ENCODE measurements around the gene CNTN5. TPM values are rescaled to one million over a fixed set of nuclear protein-coding genes. Genes with fewer than 3 reads are reported as not detected.

The CNTN5 gene
- total RNA-seq, 1 donor from 2014 or later, result 0.36 TPM

DNA sequence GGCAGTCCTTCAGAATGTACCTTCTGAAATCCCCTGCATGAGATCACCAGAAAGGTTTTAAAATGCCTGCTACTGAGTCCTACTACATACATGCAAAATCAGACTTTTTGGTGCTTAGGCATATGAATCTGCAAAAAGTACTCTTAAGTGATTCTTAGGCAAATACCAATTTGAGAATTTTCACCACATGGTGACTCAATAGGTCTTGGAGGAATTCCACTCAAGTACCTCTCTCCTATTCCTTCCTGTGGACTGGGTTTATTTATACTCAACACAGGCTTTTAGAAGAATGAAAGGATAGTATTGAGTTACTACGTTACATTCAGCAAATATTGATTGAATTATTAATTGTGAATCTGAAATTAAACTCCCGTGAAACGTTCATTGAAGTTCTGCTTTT is 223.9 kb downstream of the CNTN5 start:
- Histone ChIP-seq H3K27ac (replicated peaks) (no peak overlapping the region), H3K9me3 (replicated peaks) (no peaks in the 10 kb centered on the region), H3K4me3 (no peak overlapping the region), H3K36me3 (no peaks in the 10 kb centered on the region), H3K27me3 (ENCODE audit: low read depth) (no peaks in the 10 kb centered on the region), H3K4me1 (no peaks in the 10 kb centered on the region)
- DNase-seq, result no peak
- TF ChIP-seq, protein P1, sequence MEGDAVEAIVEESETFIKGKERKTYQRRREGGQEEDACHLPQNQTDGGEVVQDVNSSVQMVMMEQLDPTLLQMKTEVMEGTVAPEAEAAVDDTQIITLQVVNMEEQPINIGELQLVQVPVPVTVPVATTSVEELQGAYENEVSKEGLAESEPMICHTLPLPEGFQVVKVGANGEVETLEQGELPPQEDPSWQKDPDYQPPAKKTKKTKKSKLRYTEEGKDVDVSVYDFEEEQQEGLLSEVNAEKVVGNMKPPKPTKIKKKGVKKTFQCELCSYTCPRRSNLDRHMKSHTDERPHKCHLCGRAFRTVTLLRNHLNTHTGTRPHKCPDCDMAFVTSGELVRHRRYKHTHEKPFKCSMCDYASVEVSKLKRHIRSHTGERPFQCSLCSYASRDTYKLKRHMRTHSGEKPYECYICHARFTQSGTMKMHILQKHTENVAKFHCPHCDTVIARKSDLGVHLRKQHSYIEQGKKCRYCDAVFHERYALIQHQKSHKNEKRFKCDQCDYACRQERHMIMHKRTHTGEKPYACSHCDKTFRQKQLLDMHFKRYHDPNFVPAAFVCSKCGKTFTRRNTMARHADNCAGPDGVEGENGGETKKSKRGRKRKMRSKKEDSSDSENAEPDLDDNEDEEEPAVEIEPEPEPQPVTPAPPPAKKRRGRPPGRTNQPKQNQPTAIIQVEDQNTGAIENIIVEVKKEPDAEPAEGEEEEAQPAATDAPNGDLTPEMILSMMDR (IDR thresholded peaks at IDR 0.05; ENCODE audit: borderline replicate concordance), result no peak
- intact Hi-C loops (cut with micrococcal nuclease), result no loop called here

DNA sequence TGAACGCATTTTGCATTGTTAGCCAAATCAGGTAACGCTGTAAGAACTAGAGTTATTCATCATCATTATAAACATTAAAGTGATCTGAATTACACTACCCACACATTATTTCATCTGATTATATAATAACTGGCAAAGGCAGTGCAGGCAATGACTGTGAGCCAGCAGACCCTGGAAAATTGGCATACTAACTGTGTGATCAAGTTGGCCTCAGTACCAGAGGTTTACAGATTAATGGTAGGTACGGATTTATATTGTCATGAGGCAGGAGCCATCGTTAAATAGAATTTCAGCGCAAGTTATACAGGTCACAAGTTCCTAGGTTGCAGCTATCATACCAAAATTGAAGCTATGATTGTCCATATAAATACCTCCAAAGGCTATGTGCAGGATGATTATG is 225.4 kb downstream of the CNTN5 start:
- Histone ChIP-seq H3K4me3 (no peak overlapping the region), H3K27ac (replicated peaks) (no peak overlapping the region), H3K27me3 (ENCODE audit: low read depth) (no peaks in the 10 kb centered on the region), H3K9me3 (replicated peaks) (no peaks in the 10 kb centered on the region), H3K4me1 (no peaks in the 10 kb centered on the region), H3K36me3 (no peaks in the 10 kb centered on the region)
- TF ChIP-seq, protein P1 (IDR thresholded peaks at IDR 0.05; ENCODE audit: borderline replicate concordance), result no peak
- no peak for DNase-seq
- intact Hi-C loops (cut with micrococcal nuclease), result no loop called here

DNA sequence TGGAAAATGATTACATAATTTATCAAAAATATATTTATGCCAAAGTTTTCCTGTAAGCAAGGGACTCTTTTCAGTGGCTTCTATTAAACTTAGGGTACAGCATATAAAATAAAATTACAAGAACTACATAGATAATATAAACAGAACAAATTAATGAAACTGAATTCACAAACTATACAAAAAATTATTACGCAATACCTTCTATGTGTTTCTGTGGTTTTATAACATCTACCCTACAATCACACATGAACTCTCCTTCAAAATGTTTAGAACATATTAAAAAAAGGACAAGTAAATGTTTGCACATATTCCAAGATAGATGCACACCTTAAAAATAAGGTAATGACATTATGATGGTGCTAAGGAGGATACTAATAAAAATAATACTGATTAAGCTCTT is 235.9 kb downstream of the CNTN5 start:
- TF ChIP-seq, protein P1 (IDR thresholded peaks at IDR 0.05; ENCODE audit: borderline replicate concordance), result no peak
- Histone ChIP-seq H3K27me3 (ENCODE audit: low read depth) (no peaks in the 10 kb centered on the region), H3K36me3 (no peaks in the 10 kb centered on the region), H3K4me3 (no peak overlapping the region), H3K27ac (replicated peaks) (no peak overlapping the region), H3K9me3 (replicated peaks) (no peaks in the 10 kb centered on the region), H3K4me1 (no peaks in the 10 kb centered on the region)
- DNase-seq, result no peak
- intact Hi-C loops (cut with micrococcal nuclease), result no loop called here

DNA sequence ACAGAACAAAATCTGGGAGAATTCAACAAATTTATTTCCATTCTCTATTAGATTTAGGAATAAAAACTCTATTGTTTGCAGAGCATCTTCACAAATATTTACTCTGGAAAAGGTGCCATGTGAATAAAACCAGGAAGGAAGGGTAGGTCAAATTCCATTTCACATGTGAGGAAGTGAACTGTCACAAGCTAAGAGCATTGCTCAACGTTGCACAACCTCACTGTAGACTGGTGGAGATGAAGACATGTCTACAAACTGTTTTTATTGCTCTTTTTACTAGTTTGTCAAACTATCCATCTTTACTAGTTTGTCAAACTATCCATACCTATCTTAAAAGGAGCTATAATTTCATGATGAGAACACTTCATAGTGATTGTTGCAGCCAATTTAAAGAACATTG is 236.4 kb downstream of the CNTN5 start:
- H3K27me3 ChIP-seq (ENCODE audit: low read depth), result no peaks in the 10 kb centered on the region
- no peak for DNase-seq
- intact Hi-C loops (cut with micrococcal nuclease), result no loop called here
- TF ChIP-seq, protein P1 (IDR thresholded peaks at IDR 0.05; ENCODE audit: borderline replicate concordance), result no peak
- H3K9me3 ChIP-seq (replicated peaks), result no peaks in the 10 kb centered on the region
- H3K27ac ChIP-seq (replicated peaks), result no peak overlapping the region
- no peak overlapping the region for H3K4me3 ChIP-seq
- no peaks in the 10 kb centered on the region for H3K36me3 ChIP-seq
- H3K4me1 ChIP-seq, result no peaks in the 10 kb centered on the region

DNA sequence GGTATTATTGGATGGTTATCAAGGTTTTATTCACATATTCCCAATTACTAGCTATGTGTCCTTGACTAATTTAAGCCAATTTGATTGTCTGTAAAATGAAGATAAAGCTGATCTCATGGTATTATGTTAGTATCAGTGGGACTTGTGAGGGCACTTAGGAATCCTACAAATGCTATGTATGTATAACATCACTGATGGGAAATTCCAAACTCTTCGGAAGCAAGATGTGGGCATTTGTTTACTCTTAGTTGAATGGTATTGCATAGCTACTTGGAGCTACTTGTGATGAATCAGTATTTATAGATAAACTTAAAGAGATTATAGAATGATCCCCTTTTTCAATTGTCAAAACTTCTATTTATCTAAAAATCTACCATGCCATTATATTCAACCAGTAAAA is 239.9 kb downstream of the CNTN5 start:
- Histone ChIP-seq H3K9me3 (replicated peaks) (no peaks in the 10 kb centered on the region), H3K27ac (replicated peaks) (no peak overlapping the region), H3K36me3 (no peaks in the 10 kb centered on the region), H3K27me3 (ENCODE audit: low read depth) (no peaks in the 10 kb centered on the region), H3K4me3 (no peak overlapping the region), H3K4me1 (no peaks in the 10 kb centered on the region)
- DNase-seq, result no peak
- intact Hi-C loops (cut with micrococcal nuclease), result no loop called here
- TF ChIP-seq, protein P1 (IDR thresholded peaks at IDR 0.05; ENCODE audit: borderline replicate concordance), result no peak

DNA sequence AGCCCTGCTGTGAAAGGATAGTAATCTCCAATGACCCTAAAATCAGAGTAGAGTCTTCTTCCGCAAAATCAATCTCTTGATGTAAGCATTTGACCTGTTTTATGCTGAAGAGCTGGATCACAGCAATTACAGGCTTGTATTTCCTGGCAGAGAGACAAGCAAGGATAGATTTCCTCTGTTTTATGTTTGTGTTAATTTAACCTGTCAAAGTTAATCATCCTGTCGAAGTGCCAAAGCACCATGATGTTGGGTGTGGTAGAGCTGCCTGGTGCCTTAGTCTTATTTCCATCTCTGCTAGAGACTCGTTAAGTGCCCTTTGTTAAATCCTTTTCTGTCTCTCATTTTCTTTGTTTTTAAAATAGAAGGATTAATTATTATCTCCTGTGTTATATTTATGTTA is 248.1 kb downstream of the CNTN5 start:
- no peaks in the 10 kb centered on the region for H3K27me3 ChIP-seq (ENCODE audit: low read depth)
- H3K27ac ChIP-seq (replicated peaks), result no peak overlapping the region
- no peaks in the 10 kb centered on the region for H3K36me3 ChIP-seq
- DNase-seq, result no peak
- H3K9me3 ChIP-seq (replicated peaks), result no peaks in the 10 kb centered on the region
- H3K4me1 ChIP-seq, result no peaks in the 10 kb centered on the region
- intact Hi-C loops (cut with micrococcal nuclease), result no loop called here
- TF ChIP-seq, protein P1 (IDR thresholded peaks at IDR 0.05; ENCODE audit: borderline replicate concordance), result no peak
- no peak overlapping the region for H3K4me3 ChIP-seq
